Spleen (tissue), 11 donors: Measurements from ENCODE around the gene TRABD2B. TPM values are rescaled to one million over a fixed set of nuclear protein-coding genes. Genes with fewer than 3 reads are reported as not detected.

Experiments
- DNase-seq: peaks from one replicate; pipeline ENCODE4 v3.0.0-alpha.2; 2020
- H3K27ac ChIP-seq, 8 donors: fragments of 200-600 bp; sonication (generic) in 7 of 8; 1 replicate in 4 of 8; 2 replicates in 4 of 8; pipeline versions ENCODE4 v1.5.0 to v1.8.0; 2016 to 2021; ENCODE audit warnings: inconsistent platforms in 4 of 8, mild to moderate bottlenecking in 4 of 8, moderate library complexity in 1 of 8
- H3K27me3 ChIP-seq, 7 donors: fragments of 200-600 bp; sonication (generic) in 6 of 7; replicated peaks in 1 of 7; 1 replicate in 4 of 7; 2 replicates in 3 of 7; pipeline versions ENCODE4 v1.5.0 to v1.8.0; 2016 to 2021; ENCODE audit warnings: inconsistent platforms in 3 of 7, mild to moderate bottlenecking in 1 of 7
- H3K36me3 ChIP-seq, 6 donors: fragments of 200-600 bp; sonication (generic) in 5 of 6; 1 replicate in 4 of 6; 2 replicates in 2 of 6; pipeline versions ENCODE4 v1.5.0 to v1.8.0; 2016 to 2021; ENCODE audit warnings: inconsistent platforms in 2 of 6
- H3K4me1 ChIP-seq, 6 donors: fragments of 200-600 bp; sonication (generic) in 5 of 6; 1 replicate in 3 of 6; 2 replicates in 3 of 6; pipeline versions ENCODE4 v1.5.0 to v1.8.0; 2016 to 2021; ENCODE audit warnings: inconsistent platforms in 3 of 6
- H3K4me3 ChIP-seq, 8 donors: fragments of 200-600 bp; sonication (generic) in 7 of 8; 1 replicate in 4 of 8; 2 replicates in 4 of 8; pipeline versions ENCODE4 v1.5.0 to v1.8.0; 2016 to 2021; ENCODE audit warnings: inconsistent platforms in 4 of 8, mild to moderate bottlenecking in 4 of 8, moderate library complexity in 2 of 8
- H3K9me3 ChIP-seq, 8 donors: fragments of 200-600 bp; sonication (generic) in 7 of 8; 1 replicate in 4 of 8; 2 replicates in 4 of 8; pipeline versions ENCODE4 v1.5.0 to v1.8.0; 2016 to 2021; ENCODE audit warnings: inconsistent platforms in 4 of 8
- POLR2A ChIP-seq, 3 donors: fragments of 450-650 bp; IDR thresholded peaks; one replicate each; pipeline ENCODE4 v1.5.1; 2017; ENCODE audit warnings: antibody characterized with exemption in 3 of 3, mild to moderate bottlenecking in 1 of 3
- POLR2AphosphoS5 ChIP-seq, 3 donors: sonication (generic); formaldehyde crosslinking; IDR thresholded peaks; one replicate each; pipeline ENCODE4 v1.5.1; 2017; ENCODE audit warnings: antibody characterized with exemption in 3 of 3
- WGBS, 5 donors: extraction: QIAGEN DNeasy Blood & Tissue Kit in 3 of 5; methylation state at CpG; one replicate each; pipeline versions ENCODE4 v1.1.5 to v1.1.7; 2013 to 2018; 5-methylcytosine and 5-hydroxymethylcytosine counted together
- intact Hi-C: fragments of 100-400 bp; cut with DNase I; formaldehyde crosslinking; loops from one replicate; pipeline ENCODE4 v1.15.0; 2023; ENCODE audit warnings: low total_unique reads
- polyA plus RNA-seq, 3 donors: library from polyadenylated mRNA; stranded (reverse); fragments of 200-250 nt; gene quantifications; one replicate each; pipeline ENCODE4 v1.2.1, GENCODE V29; 2013
- total RNA-seq, 7 donors: library from RNA; depleted of rRNA in 3 of 7; stranded (reverse); fragments of >200 nt in 3 of 7; fragmentation: NEBNext Ultra II Directional in 4 of 7; extraction: Animal tissue kit (Norgen Biotek cat#: 25700) in 4 of 7; gene quantifications; one replicate each; pipeline versions ENCODE4 v1.1.0 to v1.2.1, GENCODE V29; 2016 to 2021
- TF ChIP-seq, protein P1 (sequence below), 11 experiments: fragments of 200-600 bp in 7 of 11; fragments of 450-650 bp in 4 of 11; sonication (generic) in 4 of 11; IDR thresholded peaks in 8 of 11; conservative IDR thresholded peaks in 3 of 11; 1 replicate in 7 of 11; 2 replicates in 4 of 11; pipeline versions ENCODE4 v1.4.0 to v1.8.0; 2016 to 2021; ENCODE audit warnings: antibody characterized with exemption in 11 of 11, inconsistent platforms in 4 of 11, mild to moderate bottlenecking in 1 of 11
- donor health status: healthy with polysubstance abuse.
- donor health status: DM: no; HTN: no; CAD: no; lungs with moderate emphysema.
- donor health status: DM: no; HTN: no; CAD: no.
- donor health status: Bipolar disorder and iron deficiency.
- donor health status: healthy.
- donor health status: DM: no; HTN: no; CAD: no.
- donor health status: DM: yes; HTN: yes; CAD: no.

The TRABD2B gene
- total and polyA plus RNA-seq, 10 donors, result 0.11 to 3.5 (median 0.64) TPM

DNA sequence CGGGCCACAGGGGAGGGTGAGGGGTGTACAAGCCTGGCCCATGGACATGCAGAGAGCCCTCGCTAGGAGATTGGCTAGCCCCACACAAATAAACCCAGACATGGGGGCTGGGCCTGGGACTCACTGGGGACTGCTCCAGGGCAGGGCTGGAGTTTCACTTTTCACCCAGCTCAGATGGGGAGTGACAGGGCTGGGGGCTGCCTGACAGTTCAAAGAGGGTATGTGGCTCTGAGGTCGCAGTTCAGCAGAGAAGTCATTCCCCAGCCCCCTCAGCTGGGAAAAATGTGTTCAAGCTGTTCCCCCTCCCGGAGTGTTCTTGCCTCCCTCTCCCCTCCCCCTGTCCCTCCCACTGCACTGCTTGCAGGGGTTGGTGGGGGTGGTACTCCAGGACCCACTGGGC lies 277.1 kb downstream of the TRABD2B start:
- Histone ChIP-seq H3K4me3 (no peak overlapping the region), H3K4me1 (peaks cover 2 to 6% (median 4%) of the 10 kb centered on the region in 6 donors), H3K27me3 (peaks cover 3 to 75% (median 23%) of the 10 kb centered on the region in 7 donors), H3K27ac (no peak overlapping the region), H3K9me3 (no peaks in the 10 kb centered on the region), H3K36me3 (no peaks in the 10 kb centered on the region)
- WGBS, 5 donors, result 71 to 81% (median 76%) methylated on average over 4 of the region's 4 CpGs
- intact Hi-C loops, result no loop called here
- TF ChIP-seq POLR2A (IDR thresholded peaks at IDR 0.05) (no peak), POLR2AphosphoS5 (IDR thresholded peaks at IDR 0.05) (no peak)
- TF ChIP-seq, protein P1, sequence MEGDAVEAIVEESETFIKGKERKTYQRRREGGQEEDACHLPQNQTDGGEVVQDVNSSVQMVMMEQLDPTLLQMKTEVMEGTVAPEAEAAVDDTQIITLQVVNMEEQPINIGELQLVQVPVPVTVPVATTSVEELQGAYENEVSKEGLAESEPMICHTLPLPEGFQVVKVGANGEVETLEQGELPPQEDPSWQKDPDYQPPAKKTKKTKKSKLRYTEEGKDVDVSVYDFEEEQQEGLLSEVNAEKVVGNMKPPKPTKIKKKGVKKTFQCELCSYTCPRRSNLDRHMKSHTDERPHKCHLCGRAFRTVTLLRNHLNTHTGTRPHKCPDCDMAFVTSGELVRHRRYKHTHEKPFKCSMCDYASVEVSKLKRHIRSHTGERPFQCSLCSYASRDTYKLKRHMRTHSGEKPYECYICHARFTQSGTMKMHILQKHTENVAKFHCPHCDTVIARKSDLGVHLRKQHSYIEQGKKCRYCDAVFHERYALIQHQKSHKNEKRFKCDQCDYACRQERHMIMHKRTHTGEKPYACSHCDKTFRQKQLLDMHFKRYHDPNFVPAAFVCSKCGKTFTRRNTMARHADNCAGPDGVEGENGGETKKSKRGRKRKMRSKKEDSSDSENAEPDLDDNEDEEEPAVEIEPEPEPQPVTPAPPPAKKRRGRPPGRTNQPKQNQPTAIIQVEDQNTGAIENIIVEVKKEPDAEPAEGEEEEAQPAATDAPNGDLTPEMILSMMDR (IDR thresholded peaks at IDR 0.05 in 8 of 11, conservative IDR thresholded peaks at IDR 0.05 in 3 of 11), result no peak
- DNase-seq, result no peak

DNA sequence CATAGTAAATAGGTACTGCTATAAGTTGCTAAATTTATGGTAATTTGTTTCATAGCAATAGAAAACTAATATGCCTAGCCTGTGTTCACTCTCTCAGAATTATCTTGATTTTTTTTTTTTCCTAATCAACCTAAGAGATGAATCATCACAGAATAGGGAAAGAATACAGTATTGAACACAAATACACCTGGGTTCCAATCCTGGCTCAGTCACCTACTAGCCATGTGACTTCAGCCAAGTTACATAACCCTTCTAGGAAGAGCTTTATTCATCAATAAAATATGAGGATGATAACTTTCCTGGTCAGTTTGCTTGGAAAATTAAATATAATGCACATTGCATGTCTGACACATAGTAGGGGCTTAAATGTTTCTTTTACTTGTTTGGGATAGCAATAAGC lies 279.8 kb downstream of the TRABD2B start:
- no peak for DNase-seq
- TF ChIP-seq POLR2AphosphoS5 (IDR thresholded peaks at IDR 0.05), result no peak
- no peak for TF ChIP-seq POLR2A (IDR thresholded peaks at IDR 0.05)
- TF ChIP-seq, protein P1 (IDR thresholded peaks at IDR 0.05 in 8 of 11, conservative IDR thresholded peaks at IDR 0.05 in 3 of 11), result no peak
- peaks cover 0 to 75% (median 13%) of the 10 kb centered on the region in 7 donors for H3K27me3 ChIP-seq
- H3K27ac ChIP-seq, result no peak overlapping the region
- H3K4me3 ChIP-seq, result no peak overlapping the region
- no peaks in the 10 kb centered on the region for H3K9me3 ChIP-seq
- intact Hi-C loops, result no loop called here
- H3K4me1 ChIP-seq, result no peaks in the 10 kb centered on the region
- no peaks in the 10 kb centered on the region for H3K36me3 ChIP-seq

DNA sequence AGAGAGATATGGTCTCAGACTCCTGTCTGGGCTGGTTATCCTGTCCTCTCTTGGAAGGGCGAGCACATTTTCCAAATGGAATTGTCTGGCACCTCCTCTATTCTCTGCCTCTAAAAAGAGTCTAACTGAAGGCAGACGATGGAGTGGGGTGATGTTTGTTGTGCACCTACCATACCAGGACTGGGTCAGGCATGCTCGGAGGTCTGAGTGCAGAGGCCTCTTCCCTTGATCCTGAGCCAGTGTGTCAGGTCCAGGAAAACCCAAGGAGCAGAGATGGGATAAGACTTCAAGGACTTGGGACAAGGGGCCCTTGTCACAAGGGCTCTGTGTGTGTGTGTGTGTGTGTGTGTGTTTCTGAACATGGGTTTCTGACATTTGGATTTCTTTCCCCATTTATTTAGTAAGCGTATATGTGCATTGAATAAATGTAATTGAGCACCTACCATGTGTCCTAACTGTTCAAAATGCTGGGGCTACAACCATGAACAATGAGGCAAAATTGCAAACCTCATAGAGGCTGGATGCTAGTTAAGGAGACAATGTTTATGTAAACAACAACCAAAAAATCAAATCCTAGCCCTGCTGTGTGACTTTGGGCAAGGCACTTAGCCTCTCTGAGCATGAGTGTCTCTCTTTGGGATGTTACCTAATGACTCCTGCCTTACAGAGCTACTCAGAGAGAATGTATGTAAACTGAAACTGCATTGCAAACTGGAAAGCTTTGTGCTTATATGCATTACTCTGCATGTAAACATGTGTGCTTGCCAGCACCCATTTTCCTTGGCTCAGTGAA lies 283.0 kb downstream of the TRABD2B start:
- intact Hi-C loops, result loop anchor here (5.0 kb wide), 2 partner anchors 277 to 537 kb away; partner anchors contain the start of gene FOXD2
- TF ChIP-seq, protein P1 (IDR thresholded peaks at IDR 0.05 in 8 of 11, conservative IDR thresholded peaks at IDR 0.05 in 3 of 11), result no peak
- TF ChIP-seq POLR2AphosphoS5 (IDR thresholded peaks at IDR 0.05) (no peak), POLR2A (IDR thresholded peaks at IDR 0.05) (no peak)
- peaks cover 3 to 94% (median 44%) of the 10 kb centered on the region in 7 donors for H3K27me3 ChIP-seq

DNA sequence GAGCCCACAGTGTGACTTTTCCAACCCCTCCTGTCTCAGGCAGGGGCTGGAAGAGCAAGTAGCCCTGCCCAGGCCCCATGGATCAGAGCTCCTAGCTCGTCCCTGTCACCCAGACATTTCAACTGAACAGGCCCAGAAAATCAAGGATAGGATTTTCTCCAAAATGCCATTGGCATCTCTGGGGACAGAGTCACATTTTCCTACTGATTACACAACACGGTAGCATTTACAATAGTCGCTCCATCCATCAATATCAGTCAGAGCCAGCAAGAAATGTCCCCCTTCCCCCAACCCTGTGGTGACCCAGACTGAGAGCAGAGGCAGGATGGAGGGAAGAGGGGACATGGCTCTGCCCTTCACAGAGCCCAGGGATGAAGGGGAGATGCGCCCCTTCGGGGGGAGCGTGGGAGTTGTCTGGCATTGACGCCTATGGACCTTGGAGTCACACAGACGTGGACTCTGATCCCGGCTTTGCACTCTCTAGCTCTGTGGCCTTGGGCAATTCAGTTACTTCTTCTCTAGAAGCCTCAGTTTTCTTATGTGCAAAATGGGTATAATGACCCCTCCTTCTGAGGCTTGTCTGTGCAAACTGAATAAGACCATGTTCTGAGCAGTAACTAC lies 283.7 kb downstream of the TRABD2B start:
- 73 to 83% (median 79%) methylated on average over 9 of the region's 9 CpGs for WGBS, 5 donors

More for the DNA sequence above, 283.0 kb downstream of the TRABD2B start:
- Histone ChIP-seq H3K36me3 (no peaks in the 10 kb centered on the region), H3K27ac (no peak overlapping the region), H3K4me1 (peaks cover 9 to 19% (median 19%) of the 10 kb centered on the region in 6 donors), H3K4me3 (no peak overlapping the region), H3K9me3 (no peaks in the 10 kb centered on the region)
- DNase-seq, result no peak
- WGBS, 5 donors, result 77 to 86% (median 82%) methylated on average over 4 of the region's 4 CpGs

More for the DNA sequence above, 283.7 kb downstream of the TRABD2B start:
- no peaks in the 10 kb centered on the region for H3K36me3 ChIP-seq
- peaks cover 7 to 99% (median 52%) of the 10 kb centered on the region in 7 donors for H3K27me3 ChIP-seq
- no peak for TF ChIP-seq POLR2AphosphoS5 (IDR thresholded peaks at IDR 0.05)
- TF ChIP-seq, protein P1 (IDR thresholded peaks at IDR 0.05 in 8 of 11, conservative IDR thresholded peaks at IDR 0.05 in 3 of 11), result no peak
- TF ChIP-seq POLR2A (IDR thresholded peaks at IDR 0.05), result no peak
- no peaks in the 10 kb centered on the region for H3K9me3 ChIP-seq
- no peak overlapping the region for H3K4me3 ChIP-seq
- H3K27ac ChIP-seq, result no peak overlapping the region
- peaks cover 9 to 27% (median 26%) of the 10 kb centered on the region in 6 donors for H3K4me1 ChIP-seq
- intact Hi-C loops, result loop anchor here (5.0 kb wide), 2 partner anchors 276 to 536 kb away; partner anchors contain the start of gene FOXD2
- DNase-seq, result no peak
